GM10266 (cell line): ENCODE results near the gene SH2D3A.
"Not testable (repeated sequence)": the region's sequence is repeated elsewhere in the genome, so short reads cannot be mapped to it uniquely, and the experiment has no call there.

Source experiments
- DNase-seq: peaks from one replicate; pipeline ENCODE4 v3.0.0; 2012; ENCODE audit errors: extremely low spot score
- CTCF ChIP-seq: IDR thresholded peaks from 2 replicates; pipeline ENCODE4 v1.5.1; 2012; ENCODE audit warnings: mild to moderate bottlenecking, low read depth; ENCODE audit not compliant: control insufficient read depth, insufficient read depth; ENCODE audit errors: missing control alignments

The SH2D3A gene

GRCh38 chr19:6788896-6789295 lies 21.7 kb upstream of the SH2D3A start:
- no peak for DNase-seq
- no peak for TF ChIP-seq CTCF

- DNase-seq, result no peak
- no peak for TF ChIP-seq CTCF
Observed at GRCh38 chr19:6787393-6787792, 20.2 kb upstream of the SH2D3A start.

- DNase-seq, result no peak
- TF ChIP-seq CTCF, result no peak
Observed at GRCh38 chr19:6779206-6779605, 12.0 kb upstream of the SH2D3A start.

- TF ChIP-seq CTCF, result no peak
Observed at GRCh38 chr19:6778386-6778785, 11.2 kb upstream of the SH2D3A start.

GRCh38 chr19:6777434-6777833 lies 10.2 kb upstream of the SH2D3A start:
- no peak for DNase-seq
- TF ChIP-seq CTCF, result no peak

More at GRCh38 chr19:6778386-6778785, 11.2 kb upstream of the SH2D3A start:
- DNase-seq, result no peak

- DNase-seq, result no peak
- no peak for TF ChIP-seq CTCF
Observed at GRCh38 chr19:6776999-6777398, 9.8 kb upstream of the SH2D3A start.

- not testable (repeated sequence) for DNase-seq
Observed at GRCh38 chr19:6776045-6776444, 8.8 kb upstream of the SH2D3A start.

GRCh38 chr19:6774821-6775707 lies 7.8 kb upstream of the SH2D3A start:
- DNase-seq, result no peak
- no peak for TF ChIP-seq CTCF
